22Rv1 (cell line): Measurements from ENCODE around the gene LBHD1.
"Not testable (repeated sequence)": the region's sequence is repeated elsewhere in the genome, so short reads cannot be mapped to it uniquely, and the experiment has no call there.

Experiments
- ZFX ChIP-seq: fragments of 450-650 bp; IDR thresholded peaks from 2 replicates; pipeline ENCODE4 v1.6.1; 2017; ENCODE audit warnings: antibody characterized with exemption, borderline replicate concordance
- TF ChIP-seq, protein P1 (sequence below): fragments of 450-650 bp; IDR thresholded peaks from 2 replicates; pipeline ENCODE4 v1.5.1; 2017; ENCODE audit warnings: mild to moderate bottlenecking

DNA sequence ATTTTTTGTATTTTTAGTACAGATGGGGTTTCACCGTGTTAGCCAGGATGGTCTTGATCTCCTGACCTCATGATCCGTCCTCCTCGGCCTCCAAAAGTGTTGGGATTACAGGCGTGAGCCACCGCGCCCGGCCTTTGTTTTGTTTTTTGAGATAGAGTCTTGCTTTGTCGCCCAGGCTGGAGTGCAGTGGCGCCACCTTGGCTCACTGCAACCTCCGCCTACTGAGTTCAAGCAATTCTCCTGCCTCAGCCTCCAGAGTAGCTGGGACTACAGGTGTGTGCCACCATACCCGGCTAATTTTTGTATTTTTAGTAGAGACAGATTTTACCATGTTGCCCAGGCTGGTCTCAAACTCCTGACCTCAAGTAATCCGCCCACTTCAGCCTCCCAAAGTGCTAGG is 21.8 kb downstream of the LBHD1 start:
- TF ChIP-seq, protein P1, sequence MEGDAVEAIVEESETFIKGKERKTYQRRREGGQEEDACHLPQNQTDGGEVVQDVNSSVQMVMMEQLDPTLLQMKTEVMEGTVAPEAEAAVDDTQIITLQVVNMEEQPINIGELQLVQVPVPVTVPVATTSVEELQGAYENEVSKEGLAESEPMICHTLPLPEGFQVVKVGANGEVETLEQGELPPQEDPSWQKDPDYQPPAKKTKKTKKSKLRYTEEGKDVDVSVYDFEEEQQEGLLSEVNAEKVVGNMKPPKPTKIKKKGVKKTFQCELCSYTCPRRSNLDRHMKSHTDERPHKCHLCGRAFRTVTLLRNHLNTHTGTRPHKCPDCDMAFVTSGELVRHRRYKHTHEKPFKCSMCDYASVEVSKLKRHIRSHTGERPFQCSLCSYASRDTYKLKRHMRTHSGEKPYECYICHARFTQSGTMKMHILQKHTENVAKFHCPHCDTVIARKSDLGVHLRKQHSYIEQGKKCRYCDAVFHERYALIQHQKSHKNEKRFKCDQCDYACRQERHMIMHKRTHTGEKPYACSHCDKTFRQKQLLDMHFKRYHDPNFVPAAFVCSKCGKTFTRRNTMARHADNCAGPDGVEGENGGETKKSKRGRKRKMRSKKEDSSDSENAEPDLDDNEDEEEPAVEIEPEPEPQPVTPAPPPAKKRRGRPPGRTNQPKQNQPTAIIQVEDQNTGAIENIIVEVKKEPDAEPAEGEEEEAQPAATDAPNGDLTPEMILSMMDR: not testable (repeated sequence)
- TF ChIP-seq ZFX: not testable (repeated sequence)
